Stimulated activated naive CD4-positive, alpha-beta T cell treated with Interleukin-2 at 50 U/mL for 16 hours (primary cell): ENCODE measurements around the gene UBE2G1.

ENCODE experiments used
- DNase-seq: peaks from one replicate; lab custom pipeline; 2025; lab: John Stamatoyannopoulos, UW

Gene UBE2G1

DNA sequence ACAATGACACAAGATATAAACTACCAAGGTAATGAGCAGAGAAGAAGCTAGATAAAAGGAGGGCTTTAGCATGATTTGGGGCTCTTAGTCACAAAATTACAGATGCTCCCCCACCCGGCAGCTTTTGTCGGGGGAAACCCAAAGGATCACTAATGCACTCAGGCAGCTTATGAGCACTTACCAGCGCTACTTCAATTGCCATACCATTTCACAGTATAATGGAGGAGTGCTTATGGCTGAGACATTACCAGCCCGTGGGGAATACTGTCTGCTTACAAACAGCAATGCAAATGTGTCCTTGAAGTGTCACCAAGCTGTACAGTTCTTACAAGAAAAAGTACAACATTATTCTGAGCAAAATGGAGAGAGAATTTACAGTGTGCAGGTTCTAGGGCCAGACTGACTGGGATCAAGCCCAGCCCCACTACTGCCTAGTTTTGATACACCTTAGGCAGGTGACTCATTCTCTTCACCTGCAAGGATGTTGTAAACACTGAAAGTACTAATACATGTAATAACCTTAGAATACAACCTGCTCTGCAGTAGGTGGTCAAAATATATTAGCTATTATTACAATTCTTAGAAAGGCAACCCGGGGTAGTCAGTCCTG is 119.0 kb downstream of the UBE2G1 start:
- no peak for DNase-seq

DNA sequence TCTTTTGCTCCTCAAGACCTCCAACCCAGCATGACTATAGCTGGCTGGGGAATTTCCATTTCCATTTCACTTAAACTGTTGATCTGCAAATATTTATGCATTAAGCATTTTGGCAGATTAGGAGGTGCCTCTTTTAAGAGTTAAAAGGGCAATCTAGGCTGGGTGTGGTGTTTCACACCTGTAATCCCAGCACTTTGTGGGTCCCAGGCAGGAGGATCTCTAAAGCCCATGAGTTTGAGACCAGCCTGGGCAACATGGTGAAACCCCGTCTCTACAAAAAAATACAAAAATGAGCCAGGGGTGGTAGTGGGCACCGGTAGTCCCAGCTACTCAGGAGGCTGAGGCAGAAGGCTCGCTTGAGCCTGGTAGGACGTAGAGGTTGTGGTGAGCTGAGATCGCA is 119.8 kb downstream of the UBE2G1 start:
- DNase-seq = no peak

DNA sequence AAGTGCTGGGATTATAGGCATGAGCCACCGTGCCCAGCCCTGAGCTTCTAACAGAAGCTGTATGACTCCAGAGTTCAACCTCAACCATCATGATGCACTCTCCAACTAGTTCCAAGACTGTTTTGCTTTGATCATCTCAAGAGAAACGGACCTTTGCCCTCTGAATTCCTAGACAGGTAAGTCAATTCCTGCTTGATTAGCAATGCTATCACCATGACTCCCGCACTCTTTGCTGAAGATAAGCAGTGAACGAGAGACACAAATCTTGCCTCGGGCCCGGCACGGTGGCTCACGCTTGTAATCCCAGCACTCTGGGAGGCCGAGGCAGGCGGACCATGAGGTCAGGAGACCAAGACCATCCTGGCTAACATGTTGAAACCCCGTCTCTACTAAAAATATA is 124.9 kb downstream of the UBE2G1 start:
- DNase-seq = no peak

DNA sequence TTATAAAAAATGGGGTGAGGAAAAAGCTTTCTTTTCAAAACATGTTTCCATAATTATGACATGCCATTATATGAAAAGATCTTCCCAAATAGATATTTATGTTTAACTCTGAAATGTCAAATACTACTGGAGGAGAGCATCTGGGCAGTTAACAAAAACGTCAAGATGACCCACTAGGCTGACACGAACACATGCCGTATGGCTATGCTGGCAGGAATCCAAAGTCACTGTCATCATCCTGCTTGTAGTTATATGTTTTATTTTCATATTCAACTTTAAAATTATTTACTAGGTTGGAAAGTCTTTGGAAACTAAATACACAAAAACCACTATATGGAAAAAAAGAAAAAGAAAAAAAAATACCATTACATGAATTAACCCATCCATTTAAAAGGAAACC is 130.0 kb downstream of the UBE2G1 start:
- no peak for DNase-seq

DNA sequence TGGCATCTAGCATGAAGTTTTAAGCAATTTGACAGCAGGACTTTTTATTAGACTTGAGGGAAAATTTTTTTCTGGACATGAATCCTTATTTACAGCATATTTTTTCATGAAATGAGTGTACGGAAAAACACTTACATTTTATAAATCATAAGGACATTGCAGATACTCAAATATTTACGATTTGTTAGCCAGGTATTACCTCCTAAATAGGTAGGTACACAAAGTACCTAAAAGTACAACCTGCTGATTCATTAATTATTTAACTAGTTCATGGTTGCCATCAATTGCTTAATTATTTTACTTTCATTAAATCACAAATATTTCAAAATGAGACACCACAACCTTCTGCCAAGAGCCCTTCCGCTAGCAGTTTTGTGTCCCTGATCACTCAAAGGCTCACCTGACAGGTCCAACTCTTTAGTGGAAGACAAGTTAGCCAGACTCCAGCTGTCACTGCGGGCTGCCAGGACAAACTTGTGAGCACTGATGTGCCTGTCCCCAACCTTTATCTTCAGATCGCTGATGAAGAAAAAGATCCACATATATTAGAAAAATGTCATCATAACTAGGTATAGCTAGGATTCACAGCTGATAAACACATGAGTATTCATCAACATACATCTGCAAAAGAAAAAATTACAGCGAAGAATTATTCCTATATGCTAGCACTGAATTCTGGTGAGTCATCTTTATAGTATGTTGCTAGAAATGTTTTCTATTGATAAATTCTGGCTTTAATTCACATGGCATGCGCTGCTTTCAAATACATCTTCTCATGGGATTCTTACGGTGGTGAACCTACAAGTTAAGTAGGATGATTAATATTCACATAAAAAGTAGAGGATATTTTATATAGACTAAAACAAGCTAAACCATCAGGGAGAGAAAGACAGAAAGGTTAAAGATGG is 130.8 kb downstream of the UBE2G1 start:
- DNase-seq = no peak

DNA sequence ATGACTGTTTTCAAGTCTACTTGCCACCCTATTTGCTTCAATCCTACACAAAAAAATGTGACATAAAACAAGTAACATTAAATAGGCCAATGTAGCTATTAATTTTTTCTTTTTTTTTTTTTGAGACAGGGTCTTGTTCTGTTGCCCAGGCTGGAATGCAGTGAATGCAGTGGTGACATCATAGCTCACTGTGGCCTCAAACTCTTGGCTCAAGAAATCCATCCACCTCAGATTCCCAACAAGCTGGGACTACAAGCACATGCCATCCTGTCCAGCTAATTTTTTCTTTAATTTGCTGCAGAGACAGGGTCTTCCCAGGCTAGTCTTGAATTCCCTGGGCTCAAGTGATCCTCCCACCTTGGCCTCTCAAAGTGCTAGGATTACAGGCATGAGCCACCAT is 132.1 kb downstream of the UBE2G1 start:
- no peak for DNase-seq

DNA sequence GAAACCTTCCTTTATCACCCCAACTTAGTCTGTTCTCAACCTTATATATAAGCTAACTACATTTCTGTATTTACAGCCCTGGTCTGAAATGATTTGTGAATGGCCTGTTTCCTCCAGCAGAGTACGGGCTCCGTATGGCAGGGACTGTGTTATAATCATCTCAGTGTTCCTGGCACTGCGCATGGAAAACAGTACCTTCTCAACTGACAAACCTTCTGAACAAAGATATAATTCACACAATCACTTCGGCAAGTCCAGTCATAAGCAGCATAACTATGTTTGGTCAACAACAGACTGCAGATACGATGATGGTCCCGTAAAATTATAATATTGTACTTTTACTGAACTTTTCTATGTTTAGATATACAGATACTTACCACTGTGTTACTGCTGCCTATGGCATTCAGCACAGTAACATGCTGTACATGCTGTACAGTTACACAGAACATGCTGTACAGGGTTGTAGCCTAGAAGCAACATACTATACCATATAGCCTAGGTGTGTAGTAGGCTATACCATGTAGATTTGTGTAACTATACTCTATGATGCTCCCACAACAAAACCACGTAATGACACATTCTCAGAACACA is 132.7 kb downstream of the UBE2G1 start:
- no peak for DNase-seq

DNA sequence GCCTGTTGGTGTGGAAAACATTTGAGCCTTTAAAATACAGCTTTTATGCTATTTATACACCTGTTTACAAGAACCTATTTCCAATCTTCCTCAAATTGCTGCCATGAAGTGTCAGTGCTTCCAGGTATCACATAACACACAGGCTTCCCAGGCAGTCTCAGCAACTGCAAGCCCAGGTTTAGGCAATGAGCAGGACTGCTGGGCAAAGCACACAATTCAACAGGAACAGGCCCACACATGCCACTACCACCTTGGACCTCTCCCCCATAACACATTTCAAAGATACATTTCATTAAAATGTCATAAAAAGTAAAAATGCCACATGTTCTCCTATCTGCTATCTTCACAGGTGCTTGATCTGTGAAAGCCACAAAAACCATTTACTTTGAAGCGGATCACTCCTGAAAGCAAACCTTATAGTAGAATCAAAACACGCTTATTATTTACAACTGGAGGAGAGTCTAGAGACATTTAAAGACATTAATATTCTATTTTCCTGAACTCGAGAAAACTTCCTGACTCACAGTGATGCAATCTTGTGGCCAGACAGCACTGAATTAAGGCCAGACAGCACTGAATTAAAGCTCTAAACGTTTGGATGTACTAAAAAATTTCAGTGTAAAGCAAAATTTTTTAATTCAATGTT is 134.2 kb downstream of the UBE2G1 start:
- no peak for DNase-seq

DNA sequence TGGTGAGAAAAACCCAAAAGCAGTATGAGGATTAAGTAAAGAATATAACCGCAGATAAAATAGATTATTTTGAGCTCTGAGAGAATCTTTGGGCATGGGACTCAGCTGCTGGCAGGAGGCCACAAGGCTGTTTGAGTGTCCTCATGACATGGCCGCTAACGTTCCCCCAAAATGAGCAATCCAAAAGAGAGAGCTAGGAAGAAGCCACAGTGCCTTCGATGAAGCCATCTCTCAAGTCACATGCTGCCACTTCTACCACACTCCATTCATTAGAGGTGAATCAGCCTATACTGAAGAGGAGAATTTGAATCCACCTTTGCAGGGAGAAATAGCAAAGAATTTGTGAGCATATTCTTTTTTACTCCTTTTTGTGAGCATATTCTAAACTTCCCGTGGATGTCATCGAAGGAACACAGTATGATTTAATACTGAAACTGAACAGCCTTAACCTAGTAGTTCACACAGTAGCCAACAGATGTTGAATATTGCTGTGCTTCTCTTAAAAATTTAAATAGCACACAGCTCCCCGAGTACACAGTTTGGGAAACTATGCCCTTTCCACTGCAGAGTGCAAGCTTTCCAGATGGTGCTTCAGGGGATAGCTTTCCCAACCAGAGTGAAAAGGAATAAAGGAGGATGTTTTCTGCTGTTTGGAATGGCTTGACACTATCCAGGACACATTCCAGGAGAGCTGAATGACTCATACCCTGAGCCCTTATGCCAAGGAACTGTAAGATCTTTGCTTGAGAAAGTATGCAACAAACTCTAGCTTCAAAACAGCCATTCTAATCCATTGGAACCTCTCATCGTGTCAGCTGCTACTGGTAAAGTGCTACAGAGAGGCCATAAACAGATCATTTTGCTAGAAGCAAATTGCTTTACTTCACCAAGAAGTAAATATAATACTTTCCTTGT is 136.6 kb downstream of the UBE2G1 start:
- DNase-seq = no peak

DNA sequence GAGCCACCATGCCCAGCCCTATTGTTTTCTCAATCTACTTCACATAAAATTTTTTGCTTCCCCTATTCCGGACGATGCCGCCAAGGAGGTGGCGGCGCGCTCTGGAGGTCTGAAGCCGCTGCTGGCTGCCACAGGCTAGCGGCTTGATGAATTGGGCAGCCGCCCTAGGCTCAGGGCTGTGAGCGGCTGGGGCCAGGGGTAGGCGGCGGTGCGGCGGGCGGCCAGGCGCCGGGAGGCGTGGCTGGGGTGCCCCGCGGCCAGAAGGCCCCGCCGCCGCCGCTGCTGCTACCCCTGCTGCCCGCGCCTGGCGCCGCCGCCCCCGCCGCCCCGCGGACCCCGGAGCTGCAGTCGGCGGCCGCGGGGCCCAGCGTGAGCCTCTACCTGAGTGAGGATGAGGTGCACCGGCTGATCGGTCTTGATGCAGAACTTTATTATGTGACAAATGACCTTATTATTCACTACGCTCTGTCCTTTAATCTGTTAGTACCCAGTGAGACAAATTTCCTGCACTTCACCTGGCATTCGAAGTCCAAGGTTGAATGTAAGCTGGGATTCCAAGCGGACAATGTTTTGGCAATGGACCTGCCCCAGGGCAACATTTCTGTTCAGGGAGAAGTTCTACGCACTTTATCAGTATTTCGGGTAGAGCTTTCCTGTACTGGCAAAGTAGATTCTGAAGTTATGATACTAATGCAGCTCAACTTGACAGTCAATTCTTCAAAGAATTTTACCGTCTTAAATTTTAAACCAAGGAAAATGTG is 144.4 kb downstream of the UBE2G1 start:
- no peak for DNase-seq

DNA sequence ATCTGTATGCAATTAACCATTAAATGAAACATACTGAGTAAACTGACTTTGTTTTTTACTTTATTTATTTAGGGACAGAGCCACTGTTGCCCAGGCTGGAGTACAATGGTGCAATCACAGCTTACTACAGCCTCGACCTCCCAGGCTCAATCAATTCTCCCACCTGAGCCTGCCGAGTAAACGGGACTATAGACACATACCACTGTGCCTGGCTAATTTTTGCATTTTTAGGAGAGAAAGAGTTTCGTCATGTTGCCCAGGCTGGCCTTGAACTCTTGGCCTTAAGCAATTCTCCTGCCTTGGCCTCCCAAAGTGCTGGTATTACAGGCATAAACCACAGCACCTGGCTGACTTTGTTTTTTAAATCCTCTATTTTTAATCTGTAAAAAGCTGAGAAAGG is 145.3 kb downstream of the UBE2G1 start:
- DNase-seq = no peak

DNA sequence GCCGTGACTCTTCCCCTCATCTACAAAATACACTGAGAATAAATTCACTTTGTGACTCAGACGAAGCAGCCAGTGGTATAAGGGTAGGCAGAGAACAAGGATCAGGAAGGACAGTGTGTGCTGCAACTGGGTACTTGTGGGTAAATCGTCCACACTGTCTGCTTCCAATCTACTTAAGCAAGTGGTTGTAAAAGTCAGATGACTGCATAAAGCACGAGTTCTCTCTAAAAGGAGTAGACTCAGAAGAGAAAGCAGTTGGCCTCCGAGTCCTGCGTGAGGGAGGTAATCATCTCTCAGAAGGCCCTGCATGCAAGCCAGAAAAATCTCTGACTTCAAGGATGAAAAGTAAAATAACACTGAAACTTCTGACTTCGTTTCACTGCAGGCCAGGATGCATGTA is 145.8 kb downstream of the UBE2G1 start:
- no peak for DNase-seq
